Mucosa of stomach (tissue), 1 donor: Measurements from ENCODE around the gene CREM.
A peak's percentile ranks its signal among the peaks of the same experiment; 100 is the strongest.

Experiments used
- H3K27me3 ChIP-seq: one replicate; pipeline ENCODE4 v1.7.0; 2013; ENCODE audit warnings: mild to moderate bottlenecking, low read length; ENCODE audit not compliant: control insufficient read depth, insufficient read depth
- H3K36me3 ChIP-seq: one replicate; pipeline ENCODE4 v1.7.0; 2013; ENCODE audit warnings: low read length; ENCODE audit not compliant: control insufficient read depth, insufficient read depth
- H3K4me1 ChIP-seq: one replicate; pipeline ENCODE4 v1.7.0; 2013; ENCODE audit warnings: mild to moderate bottlenecking, low read length; ENCODE audit not compliant: control insufficient read depth, insufficient read depth
- H3K4me3 ChIP-seq: one replicate; pipeline ENCODE4 v1.7.0; 2013; ENCODE audit warnings: low read length
- H3K9ac ChIP-seq: one replicate; pipeline ENCODE4 v1.7.0; 2013; ENCODE audit warnings: mild to moderate bottlenecking, low read length, moderate library complexity
- H3K9me3 ChIP-seq: one replicate; pipeline ENCODE4 v1.7.0; 2013; ENCODE audit warnings: mild to moderate bottlenecking, low read length, moderate library complexity; ENCODE audit not compliant: control insufficient read depth
- donor health status: Pancreatic carcinoma.

CREM gene

DNA sequence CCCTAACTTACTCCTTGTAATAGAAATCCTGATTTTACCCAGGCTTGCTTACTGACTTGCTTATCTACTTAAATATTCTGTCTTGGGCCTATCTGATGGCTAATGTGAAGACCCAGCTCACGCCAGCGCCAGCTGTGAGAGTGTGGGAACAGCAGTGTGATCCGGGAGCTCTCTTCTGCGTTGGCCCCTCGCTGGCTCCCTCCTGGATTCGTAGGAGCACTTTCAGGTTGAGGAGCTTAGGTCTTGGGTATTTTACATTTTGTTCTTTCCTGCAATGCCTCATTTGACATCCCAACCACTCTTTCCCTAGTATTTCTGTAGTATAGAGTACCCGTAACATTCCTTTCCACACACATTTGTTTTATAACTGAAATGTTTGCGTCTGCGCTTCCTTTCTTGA, 51.7 kb downstream of the CREM start:
- Histone ChIP-seq H3K4me1 (no peaks in the 10 kb centered on the region), H3K9me3 (no peaks in the 10 kb centered on the region), H3K27me3 (no peaks in the 10 kb centered on the region), H3K36me3 (no peaks in the 10 kb centered on the region), H3K9ac (no peak overlapping the region), H3K4me3 (no peak overlapping the region)

DNA sequence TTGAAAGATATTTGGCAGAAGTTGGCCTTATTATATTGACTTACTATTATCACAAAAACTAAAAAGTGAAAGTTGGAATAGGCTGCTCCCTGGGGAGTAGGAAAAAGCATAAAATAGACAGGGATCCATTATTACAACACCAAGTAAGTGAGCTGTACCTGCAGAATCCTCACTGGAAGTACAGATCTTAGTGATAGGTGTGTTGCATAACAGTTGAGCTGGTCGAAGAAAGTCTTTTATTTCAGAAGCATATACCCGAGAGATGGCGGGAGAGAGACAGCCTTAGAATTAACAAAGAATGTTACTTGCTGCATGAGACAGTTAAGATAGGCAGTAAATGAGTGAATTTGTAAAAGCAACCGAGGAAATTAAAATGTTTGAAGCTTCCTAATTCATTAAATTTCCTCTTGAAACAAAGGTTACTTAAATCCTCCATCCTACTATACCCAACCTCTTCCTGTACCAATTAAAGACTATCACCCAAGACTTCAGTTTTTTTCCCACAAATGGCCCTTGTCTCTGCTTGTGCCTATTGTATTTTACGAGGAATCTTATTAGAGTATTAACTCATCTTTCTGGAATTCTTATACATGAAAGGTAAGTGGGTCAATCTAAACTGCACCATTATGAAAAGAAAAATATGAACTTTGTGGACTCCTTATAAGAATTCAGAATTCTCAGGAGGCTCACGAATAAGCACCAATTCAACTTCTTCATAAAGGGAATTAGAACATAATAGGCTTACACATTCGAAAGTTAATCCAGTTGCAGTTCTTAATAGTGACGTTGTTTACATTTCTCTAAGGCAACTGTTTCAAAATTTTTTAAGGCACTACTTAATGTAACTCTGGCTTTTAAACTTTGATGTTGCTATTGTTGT, 56.2 kb downstream of the CREM start:
- Histone ChIP-seq H3K9me3 (no peaks in the 10 kb centered on the region), H3K36me3 (no peaks in the 10 kb centered on the region), H3K4me3 (no peak overlapping the region), H3K9ac (no peak overlapping the region), H3K27me3 (no peaks in the 10 kb centered on the region), H3K4me1 (no peaks in the 10 kb centered on the region)

GRCh38 chr10:35184527-35185171, 58.0 kb downstream of the CREM start:
- Histone ChIP-seq H3K4me1 (no peaks in the 10 kb centered on the region), H3K9ac (no peak overlapping the region), H3K27me3 (no peaks in the 10 kb centered on the region), H3K9me3 (no peaks in the 10 kb centered on the region), H3K4me3 (no peak overlapping the region), H3K36me3 (no peaks in the 10 kb centered on the region)

DNA sequence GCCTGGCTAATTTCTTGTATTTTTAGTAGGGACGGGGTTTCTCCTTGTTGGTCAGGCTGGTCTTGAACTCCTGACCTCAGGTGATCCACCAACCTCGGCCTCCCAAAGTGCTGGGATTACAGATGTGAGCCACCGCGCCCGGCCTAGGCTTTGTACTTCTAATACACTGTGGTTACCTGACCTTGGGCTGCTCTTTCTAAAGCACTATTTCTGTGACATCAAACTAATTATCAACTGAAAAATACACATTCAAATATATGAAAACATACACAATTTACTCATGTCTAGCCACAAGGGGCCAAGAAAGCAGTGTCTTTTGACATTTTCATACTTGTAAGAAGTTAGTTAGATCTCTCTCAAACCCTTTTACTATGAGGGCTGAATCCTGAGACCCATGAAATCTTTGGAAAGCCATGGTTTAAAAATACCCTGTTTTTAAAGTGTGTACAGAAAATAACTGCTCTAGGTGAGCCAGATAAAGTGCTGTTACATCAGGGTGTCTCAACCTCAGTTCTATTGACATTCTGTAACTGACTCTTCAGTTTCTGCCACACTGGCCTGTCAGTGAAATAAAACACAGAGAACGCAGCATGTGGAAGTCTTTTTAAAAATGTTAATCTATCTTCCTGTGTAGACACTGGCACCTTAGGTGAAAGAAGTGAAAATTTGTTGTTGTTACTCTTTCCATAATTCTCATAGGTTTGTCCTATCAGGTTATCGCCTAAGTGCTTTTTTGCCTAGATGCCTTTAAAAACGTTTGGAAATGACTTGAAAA, 58.8 kb downstream of the CREM start:
- H3K9ac ChIP-seq, result no peak overlapping the region
- H3K4me3 ChIP-seq, result no peak overlapping the region
- no peaks in the 10 kb centered on the region for H3K9me3 ChIP-seq
- H3K36me3 ChIP-seq, result no peaks in the 10 kb centered on the region
- no peaks in the 10 kb centered on the region for H3K27me3 ChIP-seq
- no peaks in the 10 kb centered on the region for H3K4me1 ChIP-seq

- Histone ChIP-seq H3K9ac (no peak overlapping the region), H3K27me3 (no peaks in the 10 kb centered on the region), H3K4me1 (no peaks in the 10 kb centered on the region), H3K4me3 (no peak overlapping the region), H3K9me3 (no peaks in the 10 kb centered on the region), H3K36me3 (no peaks in the 10 kb centered on the region)
Observed at GRCh38 chr10:35188954-35189353, 62.3 kb downstream of the CREM start.

GRCh38 chr10:35191523-35191922, 64.9 kb downstream of the CREM start:
- H3K4me1 ChIP-seq, result no peaks in the 10 kb centered on the region
- H3K27me3 ChIP-seq, result no peaks in the 10 kb centered on the region
- no peaks in the 10 kb centered on the region for H3K36me3 ChIP-seq
- no peak overlapping the region for H3K9ac ChIP-seq
- no peak overlapping the region for H3K4me3 ChIP-seq
- H3K9me3 ChIP-seq, result no peaks in the 10 kb centered on the region

- no peak overlapping the region for H3K4me3 ChIP-seq
- H3K9ac ChIP-seq, result no peak overlapping the region
- no peaks in the 10 kb centered on the region for H3K9me3 ChIP-seq
- H3K36me3 ChIP-seq, result no peaks in the 10 kb centered on the region
- H3K27me3 ChIP-seq, result no peaks in the 10 kb centered on the region
- no peaks in the 10 kb centered on the region for H3K4me1 ChIP-seq
Observed at GRCh38 chr10:35192645-35193249, 66.1 kb downstream of the CREM start.

DNA sequence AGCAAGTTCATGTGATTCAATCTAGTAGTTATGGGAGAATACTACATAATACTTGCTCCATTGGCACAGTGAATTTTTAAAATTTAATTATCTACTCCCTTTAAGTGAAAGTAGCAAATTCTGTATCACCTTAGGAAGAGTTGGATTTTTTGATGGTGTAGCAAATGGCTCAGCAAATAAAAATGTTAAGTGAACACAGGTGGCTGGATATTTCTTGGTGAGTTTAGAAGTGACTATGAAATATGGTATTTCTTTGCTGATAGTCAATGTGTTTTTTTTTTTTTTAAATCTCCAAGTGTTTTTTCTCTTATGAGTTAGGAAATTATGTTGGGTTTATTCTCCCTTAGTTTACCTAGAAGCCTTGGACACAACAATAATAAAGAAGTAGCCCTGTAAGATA, 67.8 kb downstream of the CREM start:
- Histone ChIP-seq H3K4me1 (no peaks in the 10 kb centered on the region), H3K4me3 (no peak overlapping the region), H3K9ac (no peak overlapping the region), H3K9me3 (no peaks in the 10 kb centered on the region), H3K27me3 (no peaks in the 10 kb centered on the region), H3K36me3 (no peaks in the 10 kb centered on the region)

GRCh38 chr10:35194906-35195305, 68.3 kb downstream of the CREM start:
- no peaks in the 10 kb centered on the region for H3K4me1 ChIP-seq
- peak overlapping the region; percentile 56 for H3K9ac ChIP-seq
- H3K4me3 ChIP-seq, result peak overlapping the region; percentile 29
- H3K36me3 ChIP-seq, result no peaks in the 10 kb centered on the region
- no peaks in the 10 kb centered on the region for H3K27me3 ChIP-seq
- no peaks in the 10 kb centered on the region for H3K9me3 ChIP-seq

GRCh38 chr10:35195361-35196306, 69.0 kb downstream of the CREM start:
- H3K9me3 ChIP-seq, result no peaks in the 10 kb centered on the region
- peak overlapping the region; percentile 56 for H3K9ac ChIP-seq
- H3K36me3 ChIP-seq, result no peaks in the 10 kb centered on the region
- H3K27me3 ChIP-seq, result no peaks in the 10 kb centered on the region
- H3K4me1 ChIP-seq, result no peaks in the 10 kb centered on the region
- peak overlapping the region; percentile 29 for H3K4me3 ChIP-seq

GRCh38 chr10:35200487-35200886, 73.8 kb downstream of the CREM start:
- H3K9me3 ChIP-seq, result no peaks in the 10 kb centered on the region
- H3K4me1 ChIP-seq, result no peaks in the 10 kb centered on the region

More at GRCh38 chr10:35200487-35200886, 73.8 kb downstream of the CREM start:
- no peak overlapping the region for H3K9ac ChIP-seq
- H3K27me3 ChIP-seq, result no peaks in the 10 kb centered on the region
- H3K36me3 ChIP-seq, result no peaks in the 10 kb centered on the region
- H3K4me3 ChIP-seq, result no peak overlapping the region
